ENCODE data around the gene CDH23.

Gene CDH23

GRCh38 chr10:71379118-71379766 is 17.5 kb upstream of the CDH23 start:
- DNase-seq (ENCODE audit: low read depth, low spot score), result no peak
- Histone ChIP-seq H3K9me3 (ENCODE audit: insufficient read depth, low read length) (no peaks in the 10 kb centered on the region), H3K36me3 (ENCODE audit: insufficient read depth, insufficient read length, low read length) (no peaks in the 10 kb centered on the region), H3K4me3 (ENCODE audit: insufficient read length, low read depth) (no peak overlapping the region), H3K4me1 (ENCODE audit: insufficient read depth, insufficient read length) (peaks cover 3% of the 10 kb centered on the region), H3K9ac (ENCODE audit: insufficient read length, low read depth) (no peak overlapping the region), H3K27me3 (ENCODE audit: insufficient read depth, insufficient read length) (peaks cover 6% of the 10 kb centered on the region)
- TF ChIP-seq ZNF274 (IDR thresholded peaks at IDR 0.05; ENCODE audit: low read depth, low read length), result no peak

GRCh38 chr10:71380841-71381240 is 15.9 kb upstream of the CDH23 start:
- Histone ChIP-seq H3K9ac (ENCODE audit: insufficient read length, low read depth) (no peak overlapping the region), H3K4me3 (ENCODE audit: insufficient read length, low read depth) (no peak overlapping the region), H3K27me3 (ENCODE audit: insufficient read depth, insufficient read length) (no peaks in the 10 kb centered on the region), H3K9me3 (ENCODE audit: insufficient read depth, low read length) (no peaks in the 10 kb centered on the region), H3K4me1 (ENCODE audit: insufficient read depth, insufficient read length) (peaks cover 3% of the 10 kb centered on the region), H3K36me3 (ENCODE audit: insufficient read depth, insufficient read length, low read length) (no peaks in the 10 kb centered on the region)
- TF ChIP-seq YY1 (IDR thresholded peaks at IDR 0.05; ENCODE audit: insufficient read depth, insufficient read length) (no peak), SUZ12 (IDR thresholded peaks at IDR 0.05; ENCODE audit: extremely low read depth, insufficient read depth, insufficient read length) (no peak), ZNF274 (IDR thresholded peaks at IDR 0.05; ENCODE audit: low read depth, low read length) (no peak)
- DNase-seq (ENCODE audit: low read depth, low spot score), result no peak

GRCh38 chr10:71381611-71382010 is 15.1 kb upstream of the CDH23 start:
- peaks cover 3% of the 10 kb centered on the region for H3K4me1 ChIP-seq (ENCODE audit: insufficient read depth, insufficient read length)
- no peak overlapping the region for H3K4me3 ChIP-seq (ENCODE audit: insufficient read length, low read depth)
- no peak overlapping the region for H3K9ac ChIP-seq (ENCODE audit: insufficient read length, low read depth)
- peaks cover 6% of the 10 kb centered on the region for H3K27me3 ChIP-seq (ENCODE audit: insufficient read depth, insufficient read length)
- TF ChIP-seq ZNF274 (IDR thresholded peaks at IDR 0.05; ENCODE audit: low read depth, low read length) (no peak), SUZ12 (IDR thresholded peaks at IDR 0.05; ENCODE audit: extremely low read depth, insufficient read depth, insufficient read length) (no peak), YY1 (IDR thresholded peaks at IDR 0.05; ENCODE audit: insufficient read depth, insufficient read length) (no peak)
- DNase-seq (ENCODE audit: low read depth, low spot score), result no peak
- H3K36me3 ChIP-seq (ENCODE audit: insufficient read depth, insufficient read length, low read length), result no peaks in the 10 kb centered on the region
- no peaks in the 10 kb centered on the region for H3K9me3 ChIP-seq (ENCODE audit: insufficient read depth, low read length)

- DNase-seq (ENCODE audit: low read depth, low spot score), result no peak
- Histone ChIP-seq H3K9me3 (ENCODE audit: insufficient read depth, low read length) (no peaks in the 10 kb centered on the region), H3K36me3 (ENCODE audit: insufficient read depth, insufficient read length, low read length) (no peaks in the 10 kb centered on the region), H3K4me3 (ENCODE audit: insufficient read length, low read depth) (no peak overlapping the region), H3K4me1 (ENCODE audit: insufficient read depth, insufficient read length) (peaks cover 3% of the 10 kb centered on the region), H3K27me3 (ENCODE audit: insufficient read depth, insufficient read length) (peaks cover 6% of the 10 kb centered on the region), H3K9ac (ENCODE audit: insufficient read length, low read depth) (no peak overlapping the region)
- TF ChIP-seq ZNF274 (IDR thresholded peaks at IDR 0.05; ENCODE audit: low read depth, low read length) (no peak), SUZ12 (IDR thresholded peaks at IDR 0.05; ENCODE audit: extremely low read depth, insufficient read depth, insufficient read length) (no peak), YY1 (IDR thresholded peaks at IDR 0.05; ENCODE audit: insufficient read depth, insufficient read length) (no peak)
Observed at GRCh38 chr10:71382028-71382427, 14.7 kb upstream of the CDH23 start.

GRCh38 chr10:71382757-71383156 is 14.0 kb upstream of the CDH23 start:
- TF ChIP-seq ZNF274 (IDR thresholded peaks at IDR 0.05; ENCODE audit: low read depth, low read length) (no peak), YY1 (IDR thresholded peaks at IDR 0.05; ENCODE audit: insufficient read depth, insufficient read length) (no peak), SUZ12 (IDR thresholded peaks at IDR 0.05; ENCODE audit: extremely low read depth, insufficient read depth, insufficient read length) (no peak)

GRCh38 chr10:71383972-71384687 is 12.6 kb upstream of the CDH23 start:
- TF ChIP-seq ZNF274 (IDR thresholded peaks at IDR 0.05; ENCODE audit: low read depth, low read length) (no peak), SUZ12 (IDR thresholded peaks at IDR 0.05; ENCODE audit: extremely low read depth, insufficient read depth, insufficient read length) (no peak), YY1 (IDR thresholded peaks at IDR 0.05; ENCODE audit: insufficient read depth, insufficient read length) (no peak)
- Histone ChIP-seq H3K9me3 (ENCODE audit: insufficient read depth, low read length) (no peaks in the 10 kb centered on the region), H3K27me3 (ENCODE audit: insufficient read depth, insufficient read length) (peaks cover 6% of the 10 kb centered on the region), H3K9ac (ENCODE audit: insufficient read length, low read depth) (no peak overlapping the region), H3K36me3 (ENCODE audit: insufficient read depth, insufficient read length, low read length) (no peaks in the 10 kb centered on the region), H3K4me1 (ENCODE audit: insufficient read depth, insufficient read length) (no peaks in the 10 kb centered on the region), H3K4me3 (ENCODE audit: insufficient read length, low read depth) (no peak overlapping the region)
- DNase-seq (ENCODE audit: low read depth, low spot score), result peak; percentile 43

More at GRCh38 chr10:71382757-71383156, 14.0 kb upstream of the CDH23 start:
- H3K36me3 ChIP-seq (ENCODE audit: insufficient read depth, insufficient read length, low read length), result no peaks in the 10 kb centered on the region
- H3K27me3 ChIP-seq (ENCODE audit: insufficient read depth, insufficient read length), result peaks cover 6% of the 10 kb centered on the region
- no peak overlapping the region for H3K4me3 ChIP-seq (ENCODE audit: insufficient read length, low read depth)
- DNase-seq (ENCODE audit: low read depth, low spot score), result no peak
- H3K9me3 ChIP-seq (ENCODE audit: insufficient read depth, low read length), result no peaks in the 10 kb centered on the region
- peaks cover 3% of the 10 kb centered on the region for H3K4me1 ChIP-seq (ENCODE audit: insufficient read depth, insufficient read length)
- H3K9ac ChIP-seq (ENCODE audit: insufficient read length, low read depth), result no peak overlapping the region

- no peak overlapping the region for H3K9ac ChIP-seq (ENCODE audit: insufficient read length, low read depth)
- no peak for DNase-seq (ENCODE audit: low read depth, low spot score)
- H3K36me3 ChIP-seq (ENCODE audit: insufficient read depth, insufficient read length, low read length), result no peaks in the 10 kb centered on the region
- no peak overlapping the region for H3K4me3 ChIP-seq (ENCODE audit: insufficient read length, low read depth)
- no peak for TF ChIP-seq YY1 (IDR thresholded peaks at IDR 0.05; ENCODE audit: insufficient read depth, insufficient read length)
- no peak for TF ChIP-seq SUZ12 (IDR thresholded peaks at IDR 0.05; ENCODE audit: extremely low read depth, insufficient read depth, insufficient read length)
- no peak for TF ChIP-seq ZNF274 (IDR thresholded peaks at IDR 0.05; ENCODE audit: low read depth, low read length)
- no peaks in the 10 kb centered on the region for H3K9me3 ChIP-seq (ENCODE audit: insufficient read depth, low read length)
- H3K27me3 ChIP-seq (ENCODE audit: insufficient read depth, insufficient read length), result peaks cover 6% of the 10 kb centered on the region
- H3K4me1 ChIP-seq (ENCODE audit: insufficient read depth, insufficient read length), result peaks cover 6% of the 10 kb centered on the region
Observed at GRCh38 chr10:71388171-71388570, 8.5 kb upstream of the CDH23 start.

Data from NT2/D1 (cell line).